ENCODE results near the gene FER1L5. TPM values are rescaled to one million over a fixed set of nuclear protein-coding genes. Genes with fewer than 3 reads are reported as not detected.
"Not testable (repeated sequence)": the region's sequence is repeated elsewhere in the genome, so short reads cannot be mapped to it uniquely, and the experiment has no call there.

FER1L5 gene
- total and polyA plus RNA-seq, 2 experiments from 2014 or later = 0.18 to 0.76 TPM

DNA sequence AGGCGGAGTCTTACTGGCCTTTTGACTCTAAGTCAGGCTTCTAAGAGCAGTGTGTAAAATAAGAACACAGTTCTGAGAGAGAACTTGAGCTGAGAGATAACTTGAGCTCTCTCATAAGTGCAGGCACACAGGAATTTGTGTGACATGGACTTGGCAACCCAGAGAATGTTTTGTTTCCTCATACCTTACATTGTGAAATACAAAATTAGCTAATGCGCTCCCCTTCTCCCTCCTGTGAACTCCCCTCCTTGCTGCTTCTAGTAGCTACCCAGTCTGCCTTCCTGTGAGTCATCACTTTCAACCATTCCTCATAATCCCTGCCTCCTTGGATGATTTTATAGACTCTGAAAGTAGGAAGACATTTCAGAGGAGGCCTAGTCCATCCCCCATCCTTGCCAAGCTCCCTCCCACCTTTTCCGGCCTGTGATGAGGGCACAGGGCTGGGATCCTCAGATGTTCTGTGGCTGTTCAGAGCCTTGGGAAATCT, 22.6 kb downstream of the FER1L5 start:
- Histone ChIP-seq H3F3A (replicated peaks; ENCODE audit: low read depth) (no peaks in the 10 kb centered on the region), H3K4me1 (ENCODE audit: insufficient read depth) (no peaks in the 10 kb centered on the region), H3K36me3 (ENCODE audit: insufficient read depth) (no peaks in the 10 kb centered on the region), H3K9me2 (ENCODE audit: insufficient read depth) (no peaks in the 10 kb centered on the region), H4K20me1 (replicated peaks; ENCODE audit: insufficient read depth) (no peaks in the 10 kb centered on the region), H3K4me3 (no peak overlapping the region), H2AFZ (no peak overlapping the region), H3K27me3 (ENCODE audit: insufficient read depth) (no peaks in the 10 kb centered on the region), H3K79me2 (replicated peaks; ENCODE audit: insufficient read depth) (no peaks in the 10 kb centered on the region), H3K27ac (ENCODE audit: low read depth) (no peak overlapping the region), H3K4me2 (no peak overlapping the region)
- TF ChIP-seq, protein P1, sequence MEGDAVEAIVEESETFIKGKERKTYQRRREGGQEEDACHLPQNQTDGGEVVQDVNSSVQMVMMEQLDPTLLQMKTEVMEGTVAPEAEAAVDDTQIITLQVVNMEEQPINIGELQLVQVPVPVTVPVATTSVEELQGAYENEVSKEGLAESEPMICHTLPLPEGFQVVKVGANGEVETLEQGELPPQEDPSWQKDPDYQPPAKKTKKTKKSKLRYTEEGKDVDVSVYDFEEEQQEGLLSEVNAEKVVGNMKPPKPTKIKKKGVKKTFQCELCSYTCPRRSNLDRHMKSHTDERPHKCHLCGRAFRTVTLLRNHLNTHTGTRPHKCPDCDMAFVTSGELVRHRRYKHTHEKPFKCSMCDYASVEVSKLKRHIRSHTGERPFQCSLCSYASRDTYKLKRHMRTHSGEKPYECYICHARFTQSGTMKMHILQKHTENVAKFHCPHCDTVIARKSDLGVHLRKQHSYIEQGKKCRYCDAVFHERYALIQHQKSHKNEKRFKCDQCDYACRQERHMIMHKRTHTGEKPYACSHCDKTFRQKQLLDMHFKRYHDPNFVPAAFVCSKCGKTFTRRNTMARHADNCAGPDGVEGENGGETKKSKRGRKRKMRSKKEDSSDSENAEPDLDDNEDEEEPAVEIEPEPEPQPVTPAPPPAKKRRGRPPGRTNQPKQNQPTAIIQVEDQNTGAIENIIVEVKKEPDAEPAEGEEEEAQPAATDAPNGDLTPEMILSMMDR (conservative IDR thresholded peaks at IDR 0.05; ENCODE audit: low read depth in 2 of 2) = no peak
- TF ChIP-seq ZNF331 (CRISPR knock-in tag; IDR thresholded peaks at IDR 0.05; ENCODE audit: low read depth) (no peak), ZNF114 (CRISPR knock-in tag; IDR thresholded peaks at IDR 0.05) (no peak), EZH2phosphoT487 (IDR thresholded peaks at IDR 0.05; ENCODE audit: unreplicated experiment) (no peak), EZH2 (IDR thresholded peaks at IDR 0.05; ENCODE audit: low read depth, unreplicated experiment) (no peak), JUNB (IDR thresholded peaks at IDR 0.05; ENCODE audit: unreplicated experiment) (no peak)
- TF ChIP-seq, protein P2, sequence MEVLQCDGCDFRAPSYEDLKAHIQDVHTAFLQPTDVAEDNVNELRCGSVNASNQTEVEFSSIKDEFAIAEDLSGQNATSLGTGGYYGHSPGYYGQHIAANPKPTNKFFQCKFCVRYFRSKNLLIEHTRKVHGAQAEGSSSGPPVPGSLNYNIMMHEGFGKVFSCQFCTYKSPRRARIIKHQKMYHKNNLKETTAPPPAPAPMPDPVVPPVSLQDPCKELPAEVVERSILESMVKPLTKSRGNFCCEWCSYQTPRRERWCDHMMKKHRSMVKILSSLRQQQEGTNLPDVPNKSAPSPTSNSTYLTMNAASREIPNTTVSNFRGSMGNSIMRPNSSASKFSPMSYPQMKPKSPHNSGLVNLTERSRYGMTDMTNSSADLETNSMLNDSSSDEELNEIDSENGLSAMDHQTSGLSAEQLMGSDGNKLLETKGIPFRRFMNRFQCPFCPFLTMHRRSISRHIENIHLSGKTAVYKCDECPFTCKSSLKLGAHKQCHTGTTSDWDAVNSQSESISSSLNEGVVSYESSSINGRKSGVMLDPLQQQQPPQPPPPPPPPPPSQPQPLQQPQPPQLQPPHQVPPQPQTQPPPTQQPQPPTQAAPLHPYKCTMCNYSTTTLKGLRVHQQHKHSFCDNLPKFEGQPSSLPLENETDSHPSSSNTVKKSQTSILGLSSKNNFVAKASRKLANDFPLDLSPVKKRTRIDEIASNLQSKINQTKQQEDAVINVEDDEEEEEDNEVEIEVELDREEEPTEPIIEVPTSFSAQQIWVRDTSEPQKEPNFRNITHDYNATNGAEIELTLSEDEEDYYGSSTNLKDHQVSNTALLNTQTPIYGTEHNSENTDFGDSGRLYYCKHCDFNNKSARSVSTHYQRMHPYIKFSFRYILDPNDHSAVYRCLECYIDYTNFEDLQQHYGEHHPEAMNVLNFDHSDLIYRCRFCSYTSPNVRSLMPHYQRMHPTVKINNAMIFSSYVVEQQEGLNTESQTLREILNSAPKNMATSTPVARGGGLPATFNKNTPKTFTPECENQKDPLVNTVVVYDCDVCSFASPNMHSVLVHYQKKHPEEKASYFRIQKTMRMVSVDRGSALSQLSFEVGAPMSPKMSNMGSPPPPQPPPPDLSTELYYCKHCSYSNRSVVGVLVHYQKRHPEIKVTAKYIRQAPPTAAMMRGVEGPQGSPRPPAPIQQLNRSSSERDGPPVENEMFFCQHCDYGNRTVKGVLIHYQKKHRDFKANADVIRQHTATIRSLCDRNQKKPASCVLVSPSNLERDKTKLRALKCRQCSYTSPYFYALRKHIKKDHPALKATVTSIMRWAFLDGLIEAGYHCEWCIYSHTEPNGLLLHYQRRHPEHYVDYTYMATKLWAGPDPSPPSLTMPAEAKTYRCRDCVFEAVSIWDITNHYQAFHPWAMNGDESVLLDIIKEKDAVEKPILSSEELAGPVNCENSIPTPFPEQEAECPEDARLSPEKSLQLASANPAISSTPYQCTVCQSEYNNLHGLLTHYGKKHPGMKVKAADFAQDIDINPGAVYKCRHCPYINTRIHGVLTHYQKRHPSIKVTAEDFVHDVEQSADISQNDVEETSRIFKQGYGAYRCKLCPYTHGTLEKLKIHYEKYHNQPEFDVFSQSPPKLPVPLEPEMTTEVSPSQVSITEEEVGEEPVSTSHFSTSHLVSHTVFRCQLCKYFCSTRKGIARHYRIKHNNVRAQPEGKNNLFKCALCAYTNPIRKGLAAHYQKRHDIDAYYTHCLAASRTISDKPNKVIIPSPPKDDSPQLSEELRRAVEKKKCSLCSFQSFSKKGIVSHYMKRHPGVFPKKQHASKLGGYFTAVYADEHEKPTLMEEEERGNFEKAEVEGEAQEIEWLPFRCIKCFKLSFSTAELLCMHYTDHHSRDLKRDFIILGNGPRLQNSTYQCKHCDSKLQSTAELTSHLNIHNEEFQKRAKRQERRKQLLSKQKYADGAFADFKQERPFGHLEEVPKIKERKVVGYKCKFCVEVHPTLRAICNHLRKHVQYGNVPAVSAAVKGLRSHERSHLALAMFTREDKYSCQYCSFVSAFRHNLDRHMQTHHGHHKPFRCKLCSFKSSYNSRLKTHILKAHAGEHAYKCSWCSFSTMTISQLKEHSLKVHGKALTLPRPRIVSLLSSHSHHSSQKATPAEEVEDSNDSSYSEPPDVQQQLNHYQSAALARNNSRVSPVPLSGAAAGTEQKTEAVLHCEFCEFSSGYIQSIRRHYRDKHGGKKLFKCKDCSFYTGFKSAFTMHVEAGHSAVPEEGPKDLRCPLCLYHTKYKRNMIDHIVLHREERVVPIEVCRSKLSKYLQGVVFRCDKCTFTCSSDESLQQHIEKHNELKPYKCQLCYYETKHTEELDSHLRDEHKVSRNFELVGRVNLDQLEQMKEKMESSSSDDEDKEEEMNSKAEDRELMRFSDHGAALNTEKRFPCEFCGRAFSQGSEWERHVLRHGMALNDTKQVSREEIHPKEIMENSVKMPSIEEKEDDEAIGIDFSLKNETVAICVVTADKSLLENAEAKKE (CRISPR knock-in tag; IDR thresholded peaks at IDR 0.05) = no peak
- TF ChIP-seq, protein P3, sequence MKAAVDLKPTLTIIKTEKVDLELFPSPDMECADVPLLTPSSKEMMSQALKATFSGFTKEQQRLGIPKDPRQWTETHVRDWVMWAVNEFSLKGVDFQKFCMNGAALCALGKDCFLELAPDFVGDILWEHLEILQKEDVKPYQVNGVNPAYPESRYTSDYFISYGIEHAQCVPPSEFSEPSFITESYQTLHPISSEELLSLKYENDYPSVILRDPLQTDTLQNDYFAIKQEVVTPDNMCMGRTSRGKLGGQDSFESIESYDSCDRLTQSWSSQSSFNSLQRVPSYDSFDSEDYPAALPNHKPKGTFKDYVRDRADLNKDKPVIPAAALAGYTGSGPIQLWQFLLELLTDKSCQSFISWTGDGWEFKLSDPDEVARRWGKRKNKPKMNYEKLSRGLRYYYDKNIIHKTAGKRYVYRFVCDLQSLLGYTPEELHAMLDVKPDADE (IDR thresholded peaks at IDR 0.05) = no peak
- Mint-ChIP-seq H3K36me3 (ENCODE audit: low read depth) (no peaks in the 10 kb centered on the region; the same call in 2 of the 3 replicates), H3K9me3 (peaks cover 13% of the 10 kb centered on the region), H3K4me1 (peaks cover 5% of the 10 kb centered on the region; the same call in 1 of the 3 replicates), H3K27ac (no peak overlapping the region), H3K4me3 (no peak overlapping the region), H3K27me3 (ENCODE audit: insufficient read depth, low read depth, poor library complexity) (peaks cover 5% of the 10 kb centered on the region)
- DNase-seq (ENCODE audit: low spot score) (no peak), ATAC-seq (no peak)

DNA sequence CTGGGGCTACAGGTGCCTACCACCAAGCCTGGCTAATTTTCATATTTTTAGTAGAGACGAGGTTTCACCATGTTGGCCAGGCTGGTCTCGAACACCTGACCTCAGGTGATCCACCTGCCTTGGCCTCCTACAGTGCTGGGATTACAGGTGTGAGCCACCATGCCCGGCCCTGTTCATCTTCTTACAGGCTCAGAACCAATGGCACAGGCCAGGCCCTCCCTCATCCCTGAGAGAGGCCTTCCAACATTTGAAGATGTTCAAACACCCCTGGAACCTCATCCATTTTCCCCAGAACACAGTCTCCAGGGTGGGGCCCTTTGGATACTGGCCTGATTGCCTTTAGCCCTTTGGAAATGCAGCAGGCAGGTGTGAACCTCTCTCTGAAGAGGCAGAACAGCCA, 23.2 kb downstream of the FER1L5 start:
- H3K4me2 ChIP-seq; H3K27me3 Mint-ChIP-seq (ENCODE audit: insufficient read depth, low read depth, poor library complexity); H3K36me3 ChIP-seq (ENCODE audit: insufficient read depth); H4K20me1 ChIP-seq (replicated peaks; ENCODE audit: insufficient read depth); H3K4me1 ChIP-seq (ENCODE audit: insufficient read depth); H3K9me2 ChIP-seq (ENCODE audit: insufficient read depth); H3K36me3 Mint-ChIP-seq (ENCODE audit: low read depth); H3K27me3 ChIP-seq (ENCODE audit: insufficient read depth); H3K27ac Mint-ChIP-seq; H3K4me1 Mint-ChIP-seq; ATAC-seq; H2AFZ ChIP-seq; DNase-seq (ENCODE audit: low spot score); H3K4me3 ChIP-seq; H3F3A ChIP-seq (replicated peaks; ENCODE audit: low read depth); H3K79me2 ChIP-seq (replicated peaks; ENCODE audit: insufficient read depth); H3K27ac ChIP-seq (ENCODE audit: low read depth); H3K4me3 Mint-ChIP-seq: not testable (repeated sequence)
- H3K9me3 Mint-ChIP-seq = peaks cover 13% of the 10 kb centered on the region
